GM12801 (cell line): ENCODE results near the gene PHTF2.

Experiments
- TF ChIP-seq, protein P1 (sequence below): IDR thresholded peaks from one replicate; pipeline ENCODE4 v1.5.1; 2011; ENCODE audit warnings: control low read depth; ENCODE audit not compliant: insufficient read length; ENCODE audit errors: extremely low read depth

The PHTF2 gene

DNA sequence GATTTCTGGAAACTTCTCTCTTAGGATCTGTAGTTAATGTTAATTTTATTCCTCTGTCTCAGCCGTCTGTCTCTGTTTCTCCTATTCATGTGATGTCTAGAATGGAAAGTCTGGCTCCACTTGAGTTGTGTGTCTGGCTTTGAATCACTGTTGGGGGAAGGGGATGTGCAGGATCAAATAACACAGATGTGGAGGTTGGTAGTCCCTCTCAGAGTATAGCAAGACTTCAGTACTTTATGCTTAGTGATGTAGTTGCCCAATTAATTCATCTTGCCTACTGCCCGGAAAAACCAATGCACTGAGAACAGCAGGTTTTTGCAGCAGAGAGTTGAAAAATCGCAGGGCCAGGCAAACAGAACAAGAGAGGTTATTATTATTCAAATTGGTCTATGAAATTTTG lies 79.2 kb downstream of the PHTF2 start:
- TF ChIP-seq, protein P1, sequence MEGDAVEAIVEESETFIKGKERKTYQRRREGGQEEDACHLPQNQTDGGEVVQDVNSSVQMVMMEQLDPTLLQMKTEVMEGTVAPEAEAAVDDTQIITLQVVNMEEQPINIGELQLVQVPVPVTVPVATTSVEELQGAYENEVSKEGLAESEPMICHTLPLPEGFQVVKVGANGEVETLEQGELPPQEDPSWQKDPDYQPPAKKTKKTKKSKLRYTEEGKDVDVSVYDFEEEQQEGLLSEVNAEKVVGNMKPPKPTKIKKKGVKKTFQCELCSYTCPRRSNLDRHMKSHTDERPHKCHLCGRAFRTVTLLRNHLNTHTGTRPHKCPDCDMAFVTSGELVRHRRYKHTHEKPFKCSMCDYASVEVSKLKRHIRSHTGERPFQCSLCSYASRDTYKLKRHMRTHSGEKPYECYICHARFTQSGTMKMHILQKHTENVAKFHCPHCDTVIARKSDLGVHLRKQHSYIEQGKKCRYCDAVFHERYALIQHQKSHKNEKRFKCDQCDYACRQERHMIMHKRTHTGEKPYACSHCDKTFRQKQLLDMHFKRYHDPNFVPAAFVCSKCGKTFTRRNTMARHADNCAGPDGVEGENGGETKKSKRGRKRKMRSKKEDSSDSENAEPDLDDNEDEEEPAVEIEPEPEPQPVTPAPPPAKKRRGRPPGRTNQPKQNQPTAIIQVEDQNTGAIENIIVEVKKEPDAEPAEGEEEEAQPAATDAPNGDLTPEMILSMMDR: no peak

DNA sequence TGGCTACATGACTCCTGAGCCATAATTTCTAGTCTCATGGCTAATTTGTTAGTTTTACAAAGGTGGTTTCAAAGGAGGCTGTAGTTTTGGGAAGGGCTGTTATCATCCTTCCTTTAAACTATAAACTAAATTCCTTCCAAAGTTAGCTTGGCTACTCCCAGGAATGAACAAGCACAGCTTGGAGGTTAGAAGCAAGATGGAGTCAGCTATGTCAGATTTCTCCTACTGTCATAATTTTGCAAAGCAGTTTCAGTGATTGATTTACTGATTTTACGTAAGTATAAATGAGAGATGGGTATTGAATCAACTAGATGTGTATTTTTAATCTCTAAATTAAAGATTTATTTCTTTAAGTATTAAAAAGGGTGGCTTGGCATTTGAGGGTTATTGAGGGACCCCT lies 79.9 kb downstream of the PHTF2 start:
- TF ChIP-seq, protein P1: no peak

DNA sequence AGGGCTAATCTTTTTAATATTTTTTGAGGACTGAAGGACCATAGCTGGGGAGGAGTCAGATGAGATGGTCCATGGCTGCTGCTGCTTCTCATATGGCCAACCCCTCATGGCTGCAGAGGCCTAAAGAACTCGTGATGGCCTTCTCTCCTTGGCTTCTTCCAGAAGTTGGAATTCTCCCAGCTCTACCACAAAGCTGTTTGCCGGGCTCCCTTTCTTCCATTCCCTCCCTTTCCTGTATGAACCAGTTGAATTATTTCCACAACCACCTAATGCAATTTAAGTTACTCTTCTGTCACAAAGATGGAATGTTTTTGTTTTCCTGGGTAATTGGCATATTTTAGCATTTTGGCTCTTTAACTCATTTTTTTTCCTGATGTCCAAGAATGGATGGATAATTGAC lies 80.7 kb downstream of the PHTF2 start:
- TF ChIP-seq, protein P1: no peak

DNA sequence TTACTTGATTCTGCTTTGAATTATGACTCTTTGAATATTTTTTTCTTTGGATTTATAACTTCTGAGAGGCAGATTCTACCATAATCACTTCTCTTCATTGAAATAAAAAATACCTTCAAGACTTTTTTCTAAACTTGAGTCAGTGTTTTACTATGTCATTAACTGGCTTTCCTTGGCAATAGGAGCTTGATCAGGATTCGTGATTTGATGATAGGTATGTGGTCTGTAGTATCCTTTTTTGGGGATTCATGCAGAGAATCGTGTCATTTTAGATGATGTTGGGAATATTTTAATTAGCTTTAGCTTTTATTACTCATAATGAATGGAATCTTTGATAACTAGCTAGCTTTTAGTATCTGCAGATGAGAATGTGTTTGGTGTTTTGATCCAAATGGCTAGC lies 83.3 kb downstream of the PHTF2 start:
- TF ChIP-seq, protein P1: no peak

DNA sequence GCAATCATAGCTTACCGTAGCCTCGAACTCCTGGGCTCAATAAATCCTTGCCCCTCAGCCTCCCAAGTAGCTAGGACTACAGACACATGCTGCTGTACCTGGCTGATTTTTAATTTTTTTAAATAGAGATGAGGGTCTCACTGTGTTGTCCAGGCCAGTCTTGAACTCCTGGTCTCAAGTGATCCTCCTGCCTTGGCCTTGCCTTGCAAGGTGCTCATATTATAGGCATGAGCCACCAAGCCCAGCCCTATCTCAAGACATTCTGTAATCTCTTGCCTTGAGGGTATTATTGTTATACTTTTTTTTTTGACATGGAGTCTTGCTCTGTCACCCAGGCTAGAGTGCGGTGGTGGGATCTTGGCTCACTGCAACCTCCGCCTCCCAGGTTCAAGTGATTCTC lies 86.6 kb downstream of the PHTF2 start:
- TF ChIP-seq, protein P1: no peak

DNA sequence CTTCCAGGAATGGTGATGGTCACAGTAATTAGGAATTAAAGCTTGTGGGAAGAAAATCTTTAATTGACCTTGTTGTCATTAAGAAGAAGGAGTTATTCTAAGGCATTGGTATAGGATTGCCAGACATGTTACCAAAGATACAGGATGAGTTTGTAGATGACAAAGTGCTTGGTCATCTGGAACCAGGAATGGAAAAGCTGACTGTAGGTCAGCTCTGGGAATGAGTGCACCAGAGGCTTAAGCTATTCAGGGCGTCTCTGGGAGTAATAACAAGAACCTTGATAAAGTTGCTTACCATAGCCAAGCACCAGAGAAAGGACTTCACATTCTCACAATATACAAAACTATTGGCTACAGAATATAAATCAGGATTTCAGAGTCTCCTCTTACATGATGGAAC lies 89.0 kb downstream of the PHTF2 start:
- TF ChIP-seq, protein P1: no peak

DNA sequence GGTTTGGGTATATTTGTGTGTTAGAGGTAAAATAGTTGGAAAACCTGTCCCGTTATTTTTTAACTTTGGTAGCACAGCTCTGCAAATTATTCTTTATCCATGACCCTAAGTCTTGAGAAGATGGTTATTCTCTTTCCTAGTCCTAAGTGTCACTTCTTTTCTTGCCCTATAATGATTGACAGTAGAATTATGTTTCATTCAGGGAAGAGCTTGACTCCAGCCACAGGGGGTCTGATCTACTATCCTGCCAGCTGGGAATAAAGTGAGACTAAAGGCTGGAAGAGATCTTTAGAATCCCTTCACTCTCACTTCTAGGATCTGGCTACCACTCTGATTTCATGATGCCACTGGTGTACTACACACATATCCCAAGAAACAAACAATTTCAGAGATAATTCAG lies 90.4 kb downstream of the PHTF2 start:
- TF ChIP-seq, protein P1: no peak

DNA sequence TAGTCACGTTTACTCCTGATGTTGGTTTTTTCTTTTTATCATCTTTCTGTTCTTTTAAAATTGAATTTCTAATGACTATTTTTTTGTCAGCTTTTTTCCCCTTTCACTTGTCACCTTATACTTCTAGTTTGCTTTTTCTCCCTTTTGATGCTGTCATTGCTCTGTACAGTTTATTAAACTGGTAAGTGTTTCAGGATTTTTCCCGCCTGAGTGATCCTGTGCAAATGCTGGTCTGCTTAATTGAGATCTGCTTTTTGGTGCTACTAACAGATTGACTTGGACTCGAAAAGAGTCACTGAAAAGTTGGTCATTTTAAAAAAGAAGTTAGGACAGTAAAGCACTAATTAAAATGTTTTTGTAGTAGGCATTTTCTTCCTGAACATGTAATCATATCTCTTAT lies 95.2 kb downstream of the PHTF2 start:
- TF ChIP-seq, protein P1: no peak
